HCT116 (cell line): Measurements from ENCODE around the gene ETS2.

ENCODE experiments used
- ELF1 ChIP-seq: IDR thresholded peaks from 2 replicates; pipeline ENCODE4 v1.6.1; 2012; ENCODE audit warnings: low read depth, borderline replicate concordance
- EZH2 ChIP-seq: fragments of 200-600 bp; sonication (generic); IDR thresholded peaks from 2 replicates; pipeline ENCODE4 v1.6.1; 2017; ENCODE audit warnings: antibody characterized with exemption, mixed run types
- POLR2A ChIP-seq: IDR thresholded peaks from 2 replicates; pipeline ENCODE4 v1.7.0; 2011; ENCODE audit warnings: borderline replicate concordance; ENCODE audit not compliant: insufficient read depth, insufficient read length; ENCODE audit errors: extremely low read depth
- POLR2AphosphoS5 ChIP-seq: IDR thresholded peaks from 2 replicates; pipeline ENCODE4 v1.6.1; 2011; ENCODE audit warnings: mild to moderate bottlenecking, low read depth, low read length, moderate library complexity
- SIN3A ChIP-seq: IDR thresholded peaks from 2 replicates; pipeline ENCODE4 v1.6.1; 2012; ENCODE audit warnings: low read depth
- ZFX ChIP-seq: fragments of 450-650 bp; IDR thresholded peaks from 2 replicates; pipeline ENCODE4 v1.6.1; 2017
- TF ChIP-seq, protein P1 (sequence below), 3 experiments: fragments of 200-600 bp in 1 of 3; sonication (generic) in 1 of 3; IDR thresholded peaks in 2 of 3; conservative IDR thresholded peaks in 1 of 3; 2 replicates each; pipeline ENCODE4 v1.5.1; 2012 to 2017; ENCODE audit warnings: low read depth in 2 of 3, low read length in 2 of 3, antibody characterized with exemption in 1 of 3, borderline replicate concordance in 1 of 3, control low read depth in 1 of 3, mild to moderate bottlenecking in 1 of 3, mixed read lengths in 1 of 3, mixed run types in 1 of 3, moderate library complexity in 1 of 3; ENCODE audit not compliant: insufficient read depth in 1 of 3
- TF ChIP-seq, protein P2 (sequence below): IDR thresholded peaks from 2 replicates; pipeline ENCODE4 v1.6.1; 2011; ENCODE audit warnings: mild to moderate bottlenecking, low read length, moderate library complexity; ENCODE audit not compliant: insufficient replicate concordance; ENCODE audit errors: extremely low read depth
- TF ChIP-seq, protein P3 (sequence below): IDR thresholded peaks from 2 replicates; pipeline ENCODE4 v1.6.1; 2012
- TF ChIP-seq, protein P4 (sequence below): IDR thresholded peaks from 2 replicates; pipeline ENCODE4 v1.6.1; 2012; ENCODE audit warnings: low read depth

DNA sequence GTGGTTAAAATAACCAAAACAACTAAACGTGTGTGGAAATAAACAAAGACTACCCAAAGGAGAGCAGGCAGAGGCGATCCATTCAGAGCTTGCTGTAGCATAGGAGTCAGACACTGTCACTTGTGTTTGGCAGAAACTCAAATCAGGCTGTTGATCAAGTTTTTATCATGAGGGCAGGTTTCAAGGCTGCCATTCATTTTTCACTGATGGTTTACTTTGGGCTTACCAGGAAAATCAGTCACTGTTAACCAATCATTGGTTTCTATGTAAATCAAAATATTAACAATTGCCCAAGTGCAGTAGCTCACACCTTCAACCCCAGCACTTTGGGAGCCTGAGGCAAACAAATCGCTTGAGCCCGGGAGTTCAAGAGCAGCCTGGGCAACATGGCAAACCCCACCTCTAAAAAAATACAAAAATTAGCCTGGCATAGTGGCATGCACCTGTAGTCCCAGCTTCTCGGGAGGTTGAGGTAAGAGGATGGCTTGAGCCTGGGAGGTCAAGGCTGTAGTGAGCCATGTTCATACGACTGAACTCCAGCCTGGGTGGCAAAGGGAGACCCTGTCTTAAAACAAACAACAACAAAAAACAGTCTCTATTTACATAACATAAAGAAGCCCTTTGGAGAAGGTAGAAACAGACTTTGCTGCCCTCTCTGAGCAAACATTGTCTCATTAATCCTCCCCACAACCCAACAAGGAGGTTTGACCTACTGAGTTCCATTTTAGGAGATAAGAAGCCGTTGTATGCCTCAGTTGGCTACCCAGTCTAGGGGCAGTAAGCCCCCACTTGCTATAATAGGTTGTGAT lies 21.1 kb upstream of the ETS2 start:
- TF ChIP-seq POLR2AphosphoS5 = no peak
- TF ChIP-seq, protein P1, sequence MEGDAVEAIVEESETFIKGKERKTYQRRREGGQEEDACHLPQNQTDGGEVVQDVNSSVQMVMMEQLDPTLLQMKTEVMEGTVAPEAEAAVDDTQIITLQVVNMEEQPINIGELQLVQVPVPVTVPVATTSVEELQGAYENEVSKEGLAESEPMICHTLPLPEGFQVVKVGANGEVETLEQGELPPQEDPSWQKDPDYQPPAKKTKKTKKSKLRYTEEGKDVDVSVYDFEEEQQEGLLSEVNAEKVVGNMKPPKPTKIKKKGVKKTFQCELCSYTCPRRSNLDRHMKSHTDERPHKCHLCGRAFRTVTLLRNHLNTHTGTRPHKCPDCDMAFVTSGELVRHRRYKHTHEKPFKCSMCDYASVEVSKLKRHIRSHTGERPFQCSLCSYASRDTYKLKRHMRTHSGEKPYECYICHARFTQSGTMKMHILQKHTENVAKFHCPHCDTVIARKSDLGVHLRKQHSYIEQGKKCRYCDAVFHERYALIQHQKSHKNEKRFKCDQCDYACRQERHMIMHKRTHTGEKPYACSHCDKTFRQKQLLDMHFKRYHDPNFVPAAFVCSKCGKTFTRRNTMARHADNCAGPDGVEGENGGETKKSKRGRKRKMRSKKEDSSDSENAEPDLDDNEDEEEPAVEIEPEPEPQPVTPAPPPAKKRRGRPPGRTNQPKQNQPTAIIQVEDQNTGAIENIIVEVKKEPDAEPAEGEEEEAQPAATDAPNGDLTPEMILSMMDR (IDR thresholded peaks at IDR 0.05 in 2 of 3, conservative IDR thresholded peaks at IDR 0.05 in 1 of 3; ENCODE audit: borderline replicate concordance in 1 of 3, insufficient read depth in 1 of 3, low read depth in 2 of 3, low read length in 2 of 3) = no peak
- TF ChIP-seq, protein P2, sequence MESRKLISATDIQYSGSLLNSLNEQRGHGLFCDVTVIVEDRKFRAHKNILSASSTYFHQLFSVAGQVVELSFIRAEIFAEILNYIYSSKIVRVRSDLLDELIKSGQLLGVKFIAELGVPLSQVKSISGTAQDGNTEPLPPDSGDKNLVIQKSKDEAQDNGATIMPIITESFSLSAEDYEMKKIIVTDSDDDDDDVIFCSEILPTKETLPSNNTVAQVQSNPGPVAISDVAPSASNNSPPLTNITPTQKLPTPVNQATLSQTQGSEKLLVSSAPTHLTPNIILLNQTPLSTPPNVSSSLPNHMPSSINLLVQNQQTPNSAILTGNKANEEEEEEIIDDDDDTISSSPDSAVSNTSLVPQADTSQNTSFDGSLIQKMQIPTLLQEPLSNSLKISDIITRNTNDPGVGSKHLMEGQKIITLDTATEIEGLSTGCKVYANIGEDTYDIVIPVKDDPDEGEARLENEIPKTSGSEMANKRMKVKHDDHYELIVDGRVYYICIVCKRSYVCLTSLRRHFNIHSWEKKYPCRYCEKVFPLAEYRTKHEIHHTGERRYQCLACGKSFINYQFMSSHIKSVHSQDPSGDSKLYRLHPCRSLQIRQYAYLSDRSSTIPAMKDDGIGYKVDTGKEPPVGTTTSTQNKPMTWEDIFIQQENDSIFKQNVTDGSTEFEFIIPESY = no peak
- TF ChIP-seq, protein P3, sequence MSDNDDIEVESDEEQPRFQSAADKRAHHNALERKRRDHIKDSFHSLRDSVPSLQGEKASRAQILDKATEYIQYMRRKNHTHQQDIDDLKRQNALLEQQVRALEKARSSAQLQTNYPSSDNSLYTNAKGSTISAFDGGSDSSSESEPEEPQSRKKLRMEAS = no peak
- no peak for TF ChIP-seq EZH2
- TF ChIP-seq, protein P4, sequence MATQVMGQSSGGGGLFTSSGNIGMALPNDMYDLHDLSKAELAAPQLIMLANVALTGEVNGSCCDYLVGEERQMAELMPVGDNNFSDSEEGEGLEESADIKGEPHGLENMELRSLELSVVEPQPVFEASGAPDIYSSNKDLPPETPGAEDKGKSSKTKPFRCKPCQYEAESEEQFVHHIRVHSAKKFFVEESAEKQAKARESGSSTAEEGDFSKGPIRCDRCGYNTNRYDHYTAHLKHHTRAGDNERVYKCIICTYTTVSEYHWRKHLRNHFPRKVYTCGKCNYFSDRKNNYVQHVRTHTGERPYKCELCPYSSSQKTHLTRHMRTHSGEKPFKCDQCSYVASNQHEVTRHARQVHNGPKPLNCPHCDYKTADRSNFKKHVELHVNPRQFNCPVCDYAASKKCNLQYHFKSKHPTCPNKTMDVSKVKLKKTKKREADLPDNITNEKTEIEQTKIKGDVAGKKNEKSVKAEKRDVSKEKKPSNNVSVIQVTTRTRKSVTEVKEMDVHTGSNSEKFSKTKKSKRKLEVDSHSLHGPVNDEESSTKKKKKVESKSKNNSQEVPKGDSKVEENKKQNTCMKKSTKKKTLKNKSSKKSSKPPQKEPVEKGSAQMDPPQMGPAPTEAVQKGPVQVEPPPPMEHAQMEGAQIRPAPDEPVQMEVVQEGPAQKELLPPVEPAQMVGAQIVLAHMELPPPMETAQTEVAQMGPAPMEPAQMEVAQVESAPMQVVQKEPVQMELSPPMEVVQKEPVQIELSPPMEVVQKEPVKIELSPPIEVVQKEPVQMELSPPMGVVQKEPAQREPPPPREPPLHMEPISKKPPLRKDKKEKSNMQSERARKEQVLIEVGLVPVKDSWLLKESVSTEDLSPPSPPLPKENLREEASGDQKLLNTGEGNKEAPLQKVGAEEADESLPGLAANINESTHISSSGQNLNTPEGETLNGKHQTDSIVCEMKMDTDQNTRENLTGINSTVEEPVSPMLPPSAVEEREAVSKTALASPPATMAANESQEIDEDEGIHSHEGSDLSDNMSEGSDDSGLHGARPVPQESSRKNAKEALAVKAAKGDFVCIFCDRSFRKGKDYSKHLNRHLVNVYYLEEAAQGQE = no peak
- no peak for TF ChIP-seq POLR2A
- no peak for TF ChIP-seq ZFX
- no peak for TF ChIP-seq SIN3A
- no peak for TF ChIP-seq ELF1
